GM23338 (cell line): ENCODE data around the gene RHO. TPM values are rescaled to one million over a fixed set of nuclear protein-coding genes. Genes with fewer than 3 reads are reported as not detected.

ENCODE experiments used
- ATAC-seq: fragments of 200-7000 bp; cut with Tn5 transposase; 3 replicates; pipeline ENCODE4 v1.9.1; 2020
- DNase-seq: peaks from one replicate; pipeline ENCODE4 v3.0.0-alpha.2; 2015; ENCODE audit warnings: low spot score
- H2AFZ ChIP-seq: fragments of 200-600 bp; sonication (generic); 2 replicates; pipeline ENCODE4 v1.8.0; 2016; ENCODE audit warnings: antibody characterized with exemption, mild to moderate bottlenecking, moderate library complexity
- H3F3A ChIP-seq: fragments of 200-600 bp; sonication (generic); replicated peaks from 2 replicates; pipeline ENCODE4 v1.8.0; 2017; ENCODE audit warnings: antibody characterized with exemption, mixed run types, low read depth
- H3K27ac ChIP-seq: fragments of 200-600 bp; sonication (generic); 2 replicates; pipeline ENCODE4 v1.6.1; 2016; ENCODE audit warnings: low read depth
- H3K27me3 ChIP-seq: fragments of 200-600 bp; sonication (generic); 2 replicates; pipeline ENCODE4 v1.8.0; 2016; ENCODE audit warnings: mild to moderate bottlenecking, mixed run types, moderate library complexity; ENCODE audit not compliant: insufficient read depth
- H3K36me3 ChIP-seq: fragments of 200-600 bp; sonication (generic); 2 replicates; pipeline ENCODE4 v1.8.0; 2016; ENCODE audit warnings: mild to moderate bottlenecking; ENCODE audit not compliant: insufficient read depth
- H3K4me1 ChIP-seq: fragments of 200-600 bp; sonication (generic); 2 replicates; pipeline ENCODE4 v1.8.0; 2016; ENCODE audit warnings: mild to moderate bottlenecking, moderate library complexity; ENCODE audit not compliant: insufficient read depth
- H3K4me2 ChIP-seq: fragments of 200-600 bp; sonication (generic); 2 replicates; pipeline ENCODE4 v1.7.1; 2017; ENCODE audit warnings: mixed run types
- H3K4me3 ChIP-seq: fragments of 200-600 bp; sonication (generic); 2 replicates; pipeline ENCODE4 v1.6.1; 2016; ENCODE audit warnings: mixed run types
- H3K79me2 ChIP-seq: fragments of 200-600 bp; sonication (generic); replicated peaks from 2 replicates; pipeline ENCODE4 v1.8.0; 2017; ENCODE audit warnings: mild to moderate bottlenecking; ENCODE audit not compliant: insufficient read depth
- H3K9me2 ChIP-seq: fragments of 200-600 bp; sonication (generic); 2 replicates; pipeline ENCODE4 v1.8.0; 2017; ENCODE audit not compliant: insufficient read depth
- H4K20me1 ChIP-seq: fragments of 200-600 bp; sonication (generic); replicated peaks from 2 replicates; pipeline ENCODE4 v1.8.0; 2017; ENCODE audit warnings: mild to moderate bottlenecking; ENCODE audit not compliant: insufficient read depth
- H3K27ac Mint-ChIP-seq: 2 replicates; pipeline ENCODE4 v1.8.0; 2020; ENCODE audit warnings: inconsistent platforms, mild to moderate bottlenecking, moderate library complexity, mixed read lengths
- H3K27me3 Mint-ChIP-seq: 3 replicates; pipeline ENCODE4 v1.8.0; 2022; ENCODE audit warnings: low read depth, mild to moderate bottlenecking, moderate library complexity, mixed read lengths, inconsistent platforms; ENCODE audit not compliant: insufficient read depth, poor library complexity
- H3K36me3 Mint-ChIP-seq: 3 replicates; pipeline ENCODE4 v1.8.0; 2021; ENCODE audit warnings: low read depth, mild to moderate bottlenecking, inconsistent platforms, moderate library complexity, mixed read lengths
- H3K4me1 Mint-ChIP-seq: 3 replicates; pipeline ENCODE4 v1.8.0; 2020; ENCODE audit warnings: mild to moderate bottlenecking, inconsistent platforms, mixed read lengths
- H3K4me3 Mint-ChIP-seq: 3 replicates; pipeline ENCODE4 v1.8.0; 2021; ENCODE audit warnings: moderate library complexity, mild to moderate bottlenecking, inconsistent platforms, mixed read lengths
- H3K9me3 Mint-ChIP-seq: 3 replicates; pipeline ENCODE4 v1.8.0; 2020; ENCODE audit warnings: moderate library complexity, mild to moderate bottlenecking, inconsistent platforms, mixed read lengths
- CREB1 ChIP-seq: fragments of 250-450 bp; sonication (Bioruptor Pico); IDR thresholded peaks from 2 replicates; pipeline ENCODE4 v1.5.0; 2020; ENCODE audit warnings: low read depth, mild to moderate bottlenecking, moderate library complexity
- CTCF ChIP-seq, 2 experiments: fragments of 200-600 bp in 1 of 2; sonication (generic) in 1 of 2; conservative IDR thresholded peaks; 2 replicates each; pipeline versions ENCODE4 v1.5.1 to v1.6.1; 2016 to 2017; ENCODE audit warnings: antibody characterized with exemption in 2 of 2, low read depth in 2 of 2, mild to moderate bottlenecking in 2 of 2, moderate library complexity in 1 of 2
- ETS1 ChIP-seq: IDR thresholded peaks from 2 replicates; pipeline ENCODE4 v1.6.1; 2016; ENCODE audit warnings: antibody characterized with exemption
- EZH2 ChIP-seq: fragments of 200-600 bp; sonication (generic); IDR thresholded peaks from one replicate; pipeline ENCODE4 v1.8.0; 2017; ENCODE audit warnings: antibody characterized with exemption, mild to moderate bottlenecking, low read depth; ENCODE audit not compliant: unreplicated experiment
- JUNB ChIP-seq: IDR thresholded peaks from one replicate; pipeline ENCODE4 v1.6.1; 2016; ENCODE audit warnings: antibody characterized with exemption; ENCODE audit not compliant: unreplicated experiment
- NANOG ChIP-seq: IDR thresholded peaks from 2 replicates; pipeline ENCODE4 v1.6.1; 2016; ENCODE audit warnings: antibody characterized with exemption, borderline replicate concordance
- POLR2AphosphoS5 ChIP-seq: IDR thresholded peaks from 2 replicates; pipeline ENCODE4 v1.6.1; 2016; ENCODE audit warnings: antibody characterized with exemption, low read depth
- REST ChIP-seq: IDR thresholded peaks from one replicate; pipeline ENCODE4 v1.6.1; 2018; ENCODE audit warnings: antibody characterized with exemption; ENCODE audit not compliant: unreplicated experiment
- STAT1 ChIP-seq: IDR thresholded peaks from one replicate; pipeline ENCODE4 v1.6.1; 2016; ENCODE audit warnings: antibody characterized with exemption; ENCODE audit not compliant: unreplicated experiment
- ZNF114 ChIP-seq: fragments of 250-450 bp; sonication (Bioruptor Pico); IDR thresholded peaks from 2 replicates; pipeline ENCODE4 v1.5.0; 2020; ENCODE audit warnings: mild to moderate bottlenecking, moderate library complexity
- ZNF331 ChIP-seq: fragments of 250-450 bp; sonication (Bioruptor Pico); IDR thresholded peaks from 2 replicates; pipeline ENCODE4 v1.5.0; 2020; ENCODE audit warnings: low read depth, mild to moderate bottlenecking, moderate library complexity
- ZNF462 ChIP-seq: fragments of 250-450 bp; sonication (Bioruptor Pico); IDR thresholded peaks from 2 replicates; pipeline ENCODE4 v1.5.0; 2020; ENCODE audit warnings: mild to moderate bottlenecking, moderate library complexity
- polyA plus RNA-seq: library from polyadenylated mRNA; unstranded; fragments of >200 nt; fragmentation: Nextera tagmentation; extraction: Ambion mirVana; gene quantifications from 2 replicates; pipeline ENCODE4 v1.2.1, GENCODE V29; 2016
- total RNA-seq: library from RNA; depleted of rRNA; stranded (reverse); fragments of >200 nt; shearing (Covaris generic); gene quantifications from 2 replicates; pipeline ENCODE4 v1.2.3, GENCODE V29; 2014

The RHO gene
- total and polyA plus RNA-seq, 2 experiments from 2014 or later: not detected

- TF ChIP-seq ZNF462 (CRISPR knock-in tag) (no peak), EZH2 (no peak), STAT1 (no peak)
Measured at GRCh38 chr3:129579991-129580390, 51.6 kb downstream of the RHO start (continued).

- no peak overlapping the region for H3K4me3 Mint-ChIP-seq
- H3K4me1 Mint-ChIP-seq: 0 out of 3 replicates have a peak, but pooled peaks cover under 1% of the 10 kb centered on the region
- Histone ChIP-seq H3K4me2 (no peak overlapping the region), H3F3A (no peaks in the 10 kb centered on the region), H3K4me1 (no peaks in the 10 kb centered on the region), H3K27ac (no peak overlapping the region), H2AFZ (no peak overlapping the region), H3K4me3 (no peak overlapping the region), H3K27me3 (no peaks in the 10 kb centered on the region), H3K9me2 (no peaks in the 10 kb centered on the region), H3K36me3 (no peaks in the 10 kb centered on the region), H4K20me1 (no peaks in the 10 kb centered on the region), H3K79me2 (no peaks in the 10 kb centered on the region)
- no peak for DNase-seq
- H3K36me3 Mint-ChIP-seq: no peaks in the 10 kb centered on the region; the same call in 2 of the 3 replicates
- no peaks in the 10 kb centered on the region for H3K9me3 Mint-ChIP-seq
- H3K27me3 Mint-ChIP-seq: peaks cover 2% of the 10 kb centered on the region
- no peak overlapping the region for H3K27ac Mint-ChIP-seq
- ATAC-seq: no peak
- TF ChIP-seq EZH2 (no peak), ZNF114 (CRISPR knock-in tag) (no peak), STAT1 (no peak), JUNB (no peak), CTCF (conservative IDR thresholded peaks at IDR 0.05; ENCODE audit: low read depth in 2 of 2) (no peak), NANOG (no peak), POLR2AphosphoS5 (no peak), REST (no peak), ETS1 (no peak), ZNF331 (no peak), CREB1 (CRISPR knock-in tag) (no peak)
Measured at GRCh38 chr3:129581623-129582022, 53.2 kb downstream of the RHO start.
